IPS-NIHi7 (cell line): ENCODE results near the gene MXRA8.

Source experiments
- DNase-seq: peaks from one replicate; pipeline ENCODE4 v3.0.0; 2012; ENCODE audit warnings: mixed read lengths; ENCODE audit errors: extremely low spot score

The MXRA8 gene

GRCh38 chr1:1335792-1336248, 22.5 kb downstream of the MXRA8 start:
- DNase-seq = no peak

GRCh38 chr1:1335283-1335682, 23.1 kb downstream of the MXRA8 start:
- no peak for DNase-seq

DNA sequence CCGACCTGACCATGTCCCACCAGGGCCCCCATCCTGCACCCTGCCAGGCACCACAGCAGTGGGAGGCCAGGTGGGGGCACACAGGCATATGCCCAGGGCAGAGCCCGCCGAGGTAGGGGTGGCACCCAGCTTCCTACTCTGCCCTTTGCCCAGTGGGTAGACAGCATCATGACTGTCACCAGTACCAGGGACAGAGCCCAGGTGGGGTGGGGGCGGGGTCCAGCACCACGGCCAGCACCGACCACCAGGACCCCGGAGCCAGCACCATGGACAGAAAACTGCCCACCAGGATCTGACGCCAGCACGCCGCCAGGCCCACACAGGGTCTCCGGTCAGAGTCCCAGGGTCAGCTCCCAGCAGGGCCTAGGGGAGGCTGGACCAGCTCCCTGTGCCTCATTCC, 23.5 kb downstream of the MXRA8 start:
- peak; percentile 88 for DNase-seq

- DNase-seq = no peak
These were observed 24.7 kb downstream of the MXRA8 start for GRCh38 chr1:1333551-1334241.

GRCh38 chr1:1332774-1333480, 25.4 kb downstream of the MXRA8 start:
- DNase-seq = no peak

- DNase-seq = no peak
These were observed 26.2 kb downstream of the MXRA8 start for GRCh38 chr1:1332031-1332755.

DNA sequence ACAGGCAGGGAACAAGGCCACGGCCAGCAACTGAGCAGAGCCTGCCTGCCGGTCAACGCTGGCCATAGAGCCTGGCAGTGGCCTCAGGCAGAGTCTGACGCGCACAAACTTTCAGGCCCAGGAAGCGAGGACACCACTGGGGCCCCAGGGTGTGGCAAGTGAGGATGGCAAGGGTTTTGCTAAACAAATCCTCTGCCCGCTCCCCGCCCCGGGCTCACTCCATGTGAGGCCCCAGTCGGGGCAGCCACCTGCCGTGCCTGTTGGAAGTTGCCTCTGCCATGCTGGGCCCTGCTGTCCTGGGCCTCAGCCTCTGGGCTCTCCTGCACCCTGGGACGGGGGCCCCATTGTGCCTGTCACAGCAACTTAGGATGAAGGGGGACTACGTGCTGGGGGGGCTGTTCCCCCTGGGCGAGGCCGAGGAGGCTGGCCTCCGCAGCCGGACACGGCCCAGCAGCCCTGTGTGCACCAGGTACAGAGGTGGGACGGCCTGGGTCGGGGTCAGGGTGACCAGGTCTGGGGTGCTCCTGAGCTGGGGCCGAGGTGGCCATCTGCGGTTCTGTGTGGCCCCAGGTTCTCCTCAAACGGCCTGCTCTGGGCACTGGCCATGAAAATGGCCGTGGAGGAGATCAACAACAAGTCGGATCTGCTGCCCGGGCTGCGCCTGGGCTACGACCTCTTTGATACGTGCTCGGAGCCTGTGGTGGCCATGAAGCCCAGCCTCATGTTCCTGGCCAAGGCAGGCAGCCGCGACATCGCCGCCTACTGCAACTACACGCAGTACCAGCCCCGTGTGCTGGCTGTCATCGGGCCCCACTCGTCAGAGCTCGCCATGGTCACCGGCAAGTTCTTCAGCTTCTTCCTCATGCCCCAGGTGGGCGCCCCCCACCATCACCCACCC, 27.0 kb downstream of the MXRA8 start, which contains the start of gene TAS1R3:
Gene TAS1R3 (plus strand): TSS at position 213 of the 898 bp plus-strand sequence. CDS start 66 bp downstream, at position 279.
- no peak for DNase-seq

DNA sequence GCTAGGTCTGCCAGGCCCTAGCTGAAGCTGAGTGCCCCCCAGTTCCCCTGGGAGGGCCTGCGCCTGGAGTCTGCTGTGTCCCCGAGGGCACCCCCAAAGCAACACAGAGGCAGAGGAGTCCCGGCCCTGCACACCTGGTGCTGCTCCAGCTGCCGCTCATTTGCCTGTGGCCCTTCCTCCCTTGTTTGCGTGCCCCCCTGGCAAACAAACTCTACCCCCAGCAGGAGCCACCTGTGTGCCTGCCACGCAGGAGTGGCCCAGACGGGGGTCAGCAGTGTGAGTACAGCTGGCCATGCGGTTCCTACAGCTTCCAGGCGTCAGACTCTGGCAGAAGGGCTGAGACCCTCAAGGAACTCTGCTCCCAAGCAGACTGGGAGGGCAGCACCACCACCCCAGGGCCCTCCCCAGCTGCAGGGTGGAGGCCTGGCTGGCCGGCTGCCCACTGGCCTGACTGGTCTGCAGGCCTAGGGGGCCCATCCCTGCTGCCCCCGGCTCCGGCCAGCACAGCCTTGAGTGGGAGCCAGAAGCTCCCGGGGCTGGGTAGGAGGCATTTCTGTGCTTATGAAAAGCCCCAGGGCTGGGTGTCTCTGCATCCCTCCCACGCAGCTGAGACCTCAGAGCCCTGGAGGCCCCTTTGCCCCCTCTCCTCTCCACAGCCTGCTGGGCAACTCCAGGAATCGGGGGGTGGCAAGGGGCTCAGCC, 27.8 kb downstream of the MXRA8 start:
- no peak for DNase-seq

GRCh38 chr1:1329304-1330210, 28.8 kb downstream of the MXRA8 start:
- DNase-seq = no peak

DNA sequence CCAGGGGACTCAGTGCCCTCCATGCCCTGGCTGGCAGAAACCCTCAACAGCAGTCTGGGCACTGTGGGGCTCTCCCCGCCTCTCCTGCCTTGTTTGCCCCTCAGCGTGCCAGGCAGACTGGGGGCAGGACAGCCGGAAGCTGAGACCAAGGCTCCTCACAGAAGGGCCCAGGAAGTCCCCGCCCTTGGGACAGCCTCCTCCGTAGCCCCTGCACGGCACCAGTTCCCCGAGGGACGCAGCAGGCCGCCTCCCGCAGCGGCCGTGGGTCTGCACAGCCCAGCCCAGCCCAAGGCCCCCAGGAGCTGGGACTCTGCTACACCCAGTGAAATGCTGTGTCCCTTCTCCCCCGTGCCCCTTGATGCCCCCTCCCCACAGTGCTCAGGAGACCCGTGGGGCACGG, 30.1 kb downstream of the MXRA8 start:
- DNase-seq = no peak

DNA sequence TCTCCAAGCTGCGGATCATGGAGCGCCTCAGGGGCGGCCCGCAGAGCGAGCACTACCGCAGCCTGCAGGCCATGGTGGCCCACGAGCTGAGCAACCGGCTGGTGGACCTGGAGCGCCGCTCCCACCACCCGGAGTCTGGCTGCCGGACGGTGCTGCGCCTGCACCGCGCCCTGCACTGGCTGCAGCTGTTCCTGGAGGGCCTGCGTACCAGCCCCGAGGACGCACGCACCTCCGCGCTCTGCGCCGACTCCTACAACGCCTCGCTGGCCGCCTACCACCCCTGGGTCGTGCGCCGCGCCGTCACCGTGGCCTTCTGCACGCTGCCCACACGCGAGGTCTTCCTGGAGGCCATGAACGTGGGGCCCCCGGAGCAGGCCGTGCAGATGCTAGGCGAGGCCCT, 31.1 kb downstream of the MXRA8 start:
- no peak for DNase-seq

DNA sequence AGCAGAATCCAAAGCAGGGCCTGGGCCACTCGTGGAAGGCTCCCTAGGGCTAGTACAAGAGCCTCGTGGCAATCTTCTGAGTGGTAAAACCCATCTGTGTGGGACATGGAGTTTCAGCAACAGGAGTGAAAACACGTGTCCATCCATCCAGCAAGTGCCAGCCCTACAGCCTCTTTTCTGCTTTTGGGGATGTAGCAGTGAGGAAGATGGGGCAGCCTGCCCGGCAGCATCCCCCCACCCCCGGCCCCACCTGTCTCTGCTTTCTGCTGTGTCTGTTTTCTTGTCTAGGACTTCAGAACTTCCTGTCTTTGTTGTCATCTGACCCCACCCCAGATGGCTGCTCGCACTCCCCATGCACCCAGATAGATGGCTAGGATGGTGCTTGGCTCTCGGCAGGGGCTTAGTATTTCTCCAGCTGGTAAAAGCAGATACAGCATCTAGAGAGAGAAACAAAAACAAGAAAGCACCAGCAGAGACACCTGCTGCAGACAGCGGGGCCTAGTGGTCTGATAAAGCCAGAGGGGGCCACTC, 32.2 kb downstream of the MXRA8 start:
- no peak for DNase-seq

DNA sequence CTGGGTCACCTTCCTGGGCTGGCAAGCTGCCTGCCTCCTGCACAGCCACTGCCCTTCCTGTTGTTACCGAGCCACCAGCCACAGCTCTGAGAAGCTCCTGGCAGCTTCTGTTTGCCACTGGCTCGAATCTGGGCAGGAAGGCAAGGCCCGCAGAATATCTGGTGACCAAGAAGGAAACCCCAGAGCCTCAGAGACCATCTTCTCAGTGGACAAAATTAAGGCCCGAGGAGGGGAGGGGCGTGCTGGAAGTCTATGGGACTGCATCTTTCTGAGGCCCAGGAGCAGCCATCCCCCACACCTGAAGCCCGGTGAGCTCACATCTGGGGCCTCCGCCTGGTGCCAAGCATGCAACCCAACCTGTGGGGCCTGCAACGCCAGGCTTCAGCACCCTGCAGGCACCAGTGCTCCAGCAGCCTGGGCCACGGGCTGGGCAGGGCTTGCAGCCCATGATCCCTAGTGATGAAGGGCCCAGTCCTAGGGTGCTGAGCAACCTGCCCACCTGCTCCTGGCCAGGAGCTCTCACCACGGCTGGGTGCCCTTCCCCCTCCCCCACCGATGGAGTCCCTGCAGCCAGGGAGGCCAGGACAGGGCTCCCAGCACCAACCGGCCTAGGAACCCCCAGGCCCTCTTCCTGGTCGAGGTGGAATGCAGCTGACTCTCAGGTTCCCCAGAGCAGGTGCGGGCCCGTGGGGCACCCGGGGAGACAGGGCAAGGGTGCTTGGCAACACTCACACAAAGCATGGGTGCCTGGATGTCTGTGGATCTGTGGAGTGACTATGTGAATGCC, 32.9 kb downstream of the MXRA8 start:
- DNase-seq = no peak

GRCh38 chr1:1324524-1325287, 33.6 kb downstream of the MXRA8 start, which contains the start of the genes CPTP and INTS11:
TSS of gene CPTP (plus strand) at chr1:1324802. CDS start at chr1:1326911, 2,109 bp downstream.
TSS of gene INTS11 (minus strand) at chr1:1324660. CDS start at chr1:1324608, 52 bp downstream.
- peak; percentile 97 for DNase-seq

DNA sequence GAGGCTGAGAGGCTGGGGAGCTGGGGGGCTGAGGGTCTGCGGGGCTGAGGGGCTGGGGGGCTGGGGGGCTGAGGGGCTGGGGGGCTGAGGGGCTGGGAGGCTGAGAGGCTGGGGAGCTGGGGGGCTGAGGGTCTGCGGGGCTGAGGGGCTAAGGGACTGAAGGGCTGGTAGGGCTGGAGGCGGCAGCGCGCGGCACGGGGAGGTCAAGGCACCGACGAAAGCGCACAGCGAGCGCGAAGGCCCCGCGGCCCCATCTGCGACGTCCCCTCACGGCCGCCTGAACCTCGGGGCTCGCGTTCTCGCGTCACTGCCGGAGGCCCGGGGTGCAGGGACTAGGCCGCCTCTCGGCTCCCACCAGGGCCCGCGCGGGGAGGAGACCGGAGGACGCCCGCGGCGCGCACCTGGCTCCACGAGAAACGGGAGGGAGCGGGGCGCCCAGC, 34.3 kb downstream of the MXRA8 start:
- DNase-seq = no peak

DNA sequence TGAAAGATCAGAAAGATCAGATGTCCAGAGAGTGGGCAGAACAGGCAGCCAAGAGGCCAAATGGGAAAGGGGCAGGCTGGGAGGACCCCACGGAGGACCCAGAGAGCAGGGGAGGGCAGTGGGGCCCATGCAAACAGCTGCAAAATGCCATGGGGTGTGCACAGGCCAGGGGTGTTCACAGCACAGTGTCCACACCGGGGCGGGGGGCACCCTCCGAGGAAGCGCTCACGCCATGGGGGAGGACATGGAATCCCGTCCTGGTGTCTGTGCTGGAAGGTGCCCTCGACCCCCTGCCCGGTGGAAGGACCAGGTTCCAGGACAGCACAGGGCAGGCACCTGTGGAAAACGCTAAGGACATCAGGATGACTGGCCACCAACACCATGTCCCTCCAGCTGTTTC, 35.4 kb downstream of the MXRA8 start:
- no peak for DNase-seq

- DNase-seq = no peak
These were observed 35.9 kb downstream of the MXRA8 start for GRCh38 chr1:1322418-1322817.

GRCh38 chr1:1321477-1321876, 36.9 kb downstream of the MXRA8 start:
- no peak for DNase-seq
